A549 (cell line): ENCODE results near the gene DERA. TPM values are rescaled to one million over a fixed set of nuclear protein-coding genes. Genes with fewer than 3 reads are reported as not detected.

Source experiments
- ATAC-seq, 2 experiments: fragments of 200-7000 bp in 1 of 2; fragments of >200 bp in 1 of 2; cut with Nextera tagmentation in 1 of 2; cut with Tn5 transposase in 1 of 2; 3 replicates each; pipeline versions ENCODE4 v1.8.0 to v1.9.1; 2018 to 2020; ENCODE audit warnings: mild to moderate bottlenecking in 1 of 2, moderate library complexity in 1 of 2
- CTCF ChIA-PET: fragments of 300-600 bp; sonication (Branson Sonifier 250); formaldehyde crosslinking; extraction: SDS; loops from one replicate; lab custom pipeline; 2021; ENCODE audit warnings: antibody characterized with exemption, inconsistent platforms; lab: Yijun Ruan, JAX
- POLR2A ChIA-PET: fragments of 350-600 bp; formaldehyde crosslinking; extraction: SDS; loops from one replicate; lab custom pipeline; 2021; ENCODE audit warnings: antibody characterized with exemption, inconsistent platforms; lab: Yijun Ruan, JAX
- DNase-seq, 2 experiments: peaks; one replicate each; pipeline versions ENCODE4 v3.0.0 to v3.0.0-alpha.2; 2011 to 2016; ENCODE audit warnings: low read depth in 1 of 2, low spot score in 1 of 2
- FAIRE-seq: peaks from 2 replicates; lab custom pipeline; 2011; peaks lifted over from hg19 to GRCh38; lab: Jason Lieb, UNC
- H3K27ac ChIP-seq, 2 experiments: fragments of >200 bp; sonication (Bioruptor Twin); formaldehyde crosslinking; 3 replicates each; pipeline ENCODE4 v1.5.1; 2016 to 2017
- H3K4me1 ChIP-seq: fragments of >200 bp; sonication (Bioruptor Twin); formaldehyde crosslinking; 3 replicates; pipeline ENCODE4 v1.6.1; 2016
- H3K4me2 ChIP-seq: fragments of >200 bp; sonication (Bioruptor Twin); formaldehyde crosslinking; 3 replicates; pipeline ENCODE4 v1.6.1; 2016
- H3K4me3 ChIP-seq: fragments of >200 bp; sonication (Bioruptor Twin); formaldehyde crosslinking; 3 replicates; pipeline ENCODE4 v1.5.1; 2016
- H3K9me3 ChIP-seq: fragments of >200 bp; sonication (Bioruptor Twin); formaldehyde crosslinking; 3 replicates; pipeline ENCODE4 v1.6.1; 2016
- BHLHE40 ChIP-seq: IDR thresholded peaks from 2 replicates; pipeline ENCODE4 v1.6.1; 2012; ENCODE audit warnings: low read depth, low read length, inconsistent platforms
- CBX2 ChIP-seq: fragments of 200-600 bp; sonication (generic); IDR thresholded peaks from 2 replicates; pipeline ENCODE4 v1.6.1; 2016; ENCODE audit warnings: low read depth, mild to moderate bottlenecking, borderline replicate concordance
- CEBPB ChIP-seq, 2 experiments: fragments of >200 bp in 1 of 2; sonication (Bioruptor Twin) in 1 of 2; formaldehyde crosslinking in 1 of 2; IDR thresholded peaks; 2 replicates each; pipeline ENCODE4 v1.6.1; 2012 to 2016
- CHD2 ChIP-seq: fragments of 150-350 bp; IDR thresholded peaks from 2 replicates; pipeline ENCODE4 v1.6.1; 2014; ENCODE audit warnings: low read length; ENCODE audit not compliant: partially characterized antibody
- CHD4 ChIP-seq: fragments of 200-600 bp; sonication (generic); IDR thresholded peaks from 2 replicates; pipeline ENCODE4 v1.6.1; 2016; ENCODE audit warnings: antibody characterized with exemption, mild to moderate bottlenecking, borderline replicate concordance
- E2F6 ChIP-seq: IDR thresholded peaks from 2 replicates; pipeline ENCODE4 v1.6.1; 2012; ENCODE audit warnings: low read depth, borderline replicate concordance
- EHMT2 ChIP-seq: fragments of 200-600 bp; sonication (generic); IDR thresholded peaks from 2 replicates; pipeline ENCODE4 v1.6.1; 2016; ENCODE audit warnings: antibody characterized with exemption, low read depth, mild to moderate bottlenecking, moderate library complexity
- HEYL ChIP-seq: fragments of 250-450 bp; sonication (Bioruptor Pico); IDR thresholded peaks from 2 replicates; pipeline ENCODE4 v1.8.0; 2021; ENCODE audit warnings: mild to moderate bottlenecking, moderate library complexity
- HOXB13 ChIP-seq: fragments of 250-450 bp; sonication (Bioruptor Pico); IDR thresholded peaks from 2 replicates; pipeline ENCODE4 v1.5.0; 2020; ENCODE audit warnings: low read depth, mild to moderate bottlenecking, moderate library complexity
- JUN ChIP-seq, 2 experiments: fragments of >200 bp; sonication (Bioruptor Twin); formaldehyde crosslinking; IDR thresholded peaks; 2 replicates in 1 of 2; 3 replicates in 1 of 2; pipeline ENCODE4 v1.6.1; 2016 to 2017
- JUNB ChIP-seq: fragments of >200 bp; sonication (Bioruptor Twin); formaldehyde crosslinking; IDR thresholded peaks from 2 replicates; pipeline ENCODE4 v1.6.1; 2016
- MAZ ChIP-seq: fragments of 150-350 bp; IDR thresholded peaks from 2 replicates; pipeline ENCODE4 v1.6.1; 2014; ENCODE audit warnings: antibody characterized with exemption, low read depth, low read length, borderline replicate concordance
- MYC ChIP-seq: IDR thresholded peaks from 2 replicates; pipeline ENCODE4 v1.6.1; 2012; ENCODE audit warnings: mild to moderate bottlenecking, inconsistent platforms, low read length, improper control_type of control experiment, borderline replicate concordance
- NFE2L2 ChIP-seq: fragments of 150-350 bp; conservative IDR thresholded peaks from 2 replicates; pipeline ENCODE4 v1.6.1; 2014; ENCODE audit warnings: low read length
- RAD21 ChIP-seq, 2 experiments: fragments of >200 bp in 1 of 2; sonication (Bioruptor Twin) in 1 of 2; formaldehyde crosslinking in 1 of 2; IDR thresholded peaks in 1 of 2; conservative IDR thresholded peaks in 1 of 2; 2 replicates in 1 of 2; 3 replicates in 1 of 2; pipeline ENCODE4 v1.6.1; 2012 to 2018; ENCODE audit warnings: inconsistent platforms in 1 of 2
- RFX5 ChIP-seq: fragments of 450-650 bp; IDR thresholded peaks from 2 replicates; pipeline ENCODE4 v1.7.1; 2014; ENCODE audit warnings: antibody characterized with exemption, mild to moderate bottlenecking, moderate library complexity
- RNF2 ChIP-seq: fragments of 200-600 bp; sonication (generic); IDR thresholded peaks from 2 replicates; pipeline ENCODE4 v1.6.1; 2016; ENCODE audit warnings: low read depth, mild to moderate bottlenecking, antibody characterized with exemption, moderate library complexity, borderline replicate concordance
- SMC3 ChIP-seq: fragments of >200 bp; sonication (Bioruptor Twin); formaldehyde crosslinking; IDR thresholded peaks from 3 replicates; pipeline ENCODE4 v1.6.1; 2018; ENCODE audit warnings: inconsistent platforms
- SREBF2 ChIP-seq: fragments of 450-650 bp; IDR thresholded peaks from 2 replicates; pipeline ENCODE4 v1.6.1; 2014; ENCODE audit warnings: mild to moderate bottlenecking, moderate library complexity
- TFCP2L1 ChIP-seq: fragments of 250-450 bp; sonication (Bioruptor Pico); IDR thresholded peaks from 2 replicates; pipeline ENCODE4 v1.5.0; 2021; ENCODE audit warnings: mild to moderate bottlenecking
- TP53 ChIP-seq: fragments of 250-450 bp; sonication (Bioruptor Pico); IDR thresholded peaks from 2 replicates; pipeline ENCODE4 v1.5.0; 2021; ENCODE audit warnings: mild to moderate bottlenecking, moderate library complexity
- WGBS: methylation state at CpG from one replicate; pipeline ENCODE4 v1.1.6; 2017; ENCODE audit errors: missing lambda C conversion rate; 5-methylcytosine and 5-hydroxymethylcytosine counted together
- polyA plus RNA-seq, 4 experiments: library from polyadenylated mRNA; depleted of rRNA in 3 of 4; stranded (reverse); fragments of >200 nt; fragmentation: RNase III in 1 of 4; extraction: RNeasy Plus Mini Kit Qiagen cat#74134 plus additional on column Dnase treatment in 1 of 4; gene quantifications; 2 replicates in 3 of 4; 3 replicates in 1 of 4; pipeline ENCODE4 v1.2.3, GENCODE V29; 2011 to 2017
- TF ChIP-seq, protein P1 (sequence below): fragments of >200 bp; sonication (Bioruptor Twin); formaldehyde crosslinking; IDR thresholded peaks from 2 replicates; pipeline ENCODE4 v1.6.1; 2016
- TF ChIP-seq, protein P2 (sequence below): fragments of 250-450 bp; sonication (Bioruptor Pico); IDR thresholded peaks from 2 replicates; pipeline ENCODE4 v1.5.0; 2020; ENCODE audit warnings: low read depth, mild to moderate bottlenecking, moderate library complexity
- TF ChIP-seq, protein P3 (sequence below): fragments of 450-650 bp; IDR thresholded peaks from 2 replicates; pipeline ENCODE4 v1.6.1; 2014; ENCODE audit warnings: antibody characterized with exemption

DERA gene
- polyA plus RNA-seq, 2 of the 4 experiments (the other 2 are of a cell fraction): 45.2 to 65.0 TPM

GRCh38 chr12:15982071-15982470 lies 70.9 kb downstream of the DERA start:
- no peak for ATAC-seq
- no peaks in the 10 kb centered on the region for H3K9me3 ChIP-seq
- no peak overlapping the region for H3K27ac ChIP-seq
- no peak overlapping the region for H3K4me2 ChIP-seq
- H3K4me3 ChIP-seq: no peak overlapping the region
- ChIA-PET CTCF (interaction anchor here (0.6 to 1.7 kb wide), 7 partner anchors 10 to 118 kb away, joined by 3 to 7 read pairs (median 3); no protein-coding TSS in a partner anchor), POLR2A (no interaction called here)
- no peak for TF ChIP-seq HOXB13 (CRISPR knock-in tag)
- no peak for TF ChIP-seq SMC3
- TF ChIP-seq NFE2L2: no peak
- TF ChIP-seq CHD4: no peak
- TF ChIP-seq EHMT2: no peak
- TF ChIP-seq MAZ: no peak
- no peak for TF ChIP-seq CBX2
- no peak for TF ChIP-seq JUN (IDR thresholded peaks at IDR 0.05)
- TF ChIP-seq TFCP2L1 (CRISPR knock-in tag): no peak
- TF ChIP-seq, protein P1, sequence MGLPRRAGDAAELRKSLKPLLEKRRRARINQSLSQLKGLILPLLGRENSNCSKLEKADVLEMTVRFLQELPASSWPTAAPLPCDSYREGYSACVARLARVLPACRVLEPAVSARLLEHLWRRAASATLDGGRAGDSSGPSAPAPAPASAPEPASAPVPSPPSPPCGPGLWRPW: no peak
- no peak for DNase-seq
- no peak for FAIRE-seq
- 90% methylated on average over 5 of the region's 5 CpGs for WGBS
- H3K4me1 ChIP-seq: peaks cover 16% of the 10 kb centered on the region; the same call in 1 of the 3 replicates

- no peak overlapping the region for H3K4me2 ChIP-seq
- peak; percentile 39 for FAIRE-seq
- H3K27ac ChIP-seq: no peak overlapping the region
- WGBS: 56% methylated on average over 3 of the region's 3 CpGs
- TF ChIP-seq RAD21 (conservative IDR thresholded peaks at IDR 0.05 in 1 of 2, IDR thresholded peaks at IDR 0.05 in 1 of 2): peak; percentile 45 to 60; a peak in 4 of 5 replicates
- no peak for TF ChIP-seq SMC3
- TF ChIP-seq CHD2: no peak
- TF ChIP-seq, protein P2, sequence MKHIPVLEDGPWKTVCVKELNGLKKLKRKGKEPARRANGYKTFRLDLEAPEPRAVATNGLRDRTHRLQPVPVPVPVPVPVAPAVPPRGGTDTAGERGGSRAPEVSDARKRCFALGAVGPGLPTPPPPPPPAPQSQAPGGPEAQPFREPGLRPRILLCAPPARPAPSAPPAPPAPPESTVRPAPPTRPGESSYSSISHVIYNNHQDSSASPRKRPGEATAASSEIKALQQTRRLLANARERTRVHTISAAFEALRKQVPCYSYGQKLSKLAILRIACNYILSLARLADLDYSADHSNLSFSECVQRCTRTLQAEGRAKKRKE (CRISPR knock-in tag): no peak
- TF ChIP-seq, all 56 proteins: peak for 1
- Histone ChIP-seq H3K4me1 (peaks cover 16% of the 10 kb centered on the region; the same call in 1 of the 3 replicates), H3K9me3 (no peaks in the 10 kb centered on the region), H3K4me3 (no peak overlapping the region)
- CTCF ChIA-PET: interaction anchor here (0.6 to 1.7 kb wide), 7 partner anchors 9 to 119 kb away, joined by 3 to 7 read pairs (median 3); no protein-coding TSS in a partner anchor
- POLR2A ChIA-PET: no interaction called here
- ATAC-seq: peak in 1 of 2 experiments; percentile 62; a peak in 2 of 6 replicates
- peak; percentile 15 to 18 for DNase-seq
Observed at GRCh38 chr12:15982471-15982870, 71.3 kb downstream of the DERA start.

DNA sequence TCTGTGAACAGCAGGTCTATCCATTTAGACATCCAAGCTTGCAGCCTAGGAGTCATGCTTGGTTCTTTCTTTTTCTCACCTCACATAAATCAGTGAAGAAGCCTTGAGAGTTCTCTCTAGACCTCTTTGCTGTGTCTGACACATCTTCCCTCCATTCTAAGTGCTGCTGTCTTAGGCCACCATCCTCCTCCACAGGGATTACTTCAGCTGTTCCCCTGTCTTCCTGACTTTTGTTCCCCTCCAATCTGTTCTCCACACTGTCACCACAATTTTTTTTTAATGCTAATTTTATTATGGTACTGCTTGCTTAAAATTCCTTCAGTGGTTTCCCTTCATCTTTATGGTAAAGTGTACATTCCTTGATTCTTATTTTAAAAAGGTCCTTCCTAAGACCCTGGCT lies 71.8 kb downstream of the DERA start:
- no peak overlapping the region for H3K4me2 ChIP-seq
- no peak overlapping the region for H3K27ac ChIP-seq
- DNase-seq: no peak
- no peak for ATAC-seq
- CTCF ChIA-PET: interaction anchor here (1.3 to 1.6 kb wide), 3 partner anchors 9 to 53 kb away, joined by 3 to 7 read pairs (median 3); no protein-coding TSS in a partner anchor
- peaks cover 16% of the 10 kb centered on the region; the same call in 1 of the 3 replicates for H3K4me1 ChIP-seq
- no peak overlapping the region for H3K4me3 ChIP-seq
- TF ChIP-seq CBX2: no peak
- no peak for TF ChIP-seq CEBPB (IDR thresholded peaks at IDR 0.05)
- no peak for TF ChIP-seq HEYL
- no peak for TF ChIP-seq CHD2
- no peak for TF ChIP-seq CHD4
- TF ChIP-seq JUNB: no peak
- no peak for TF ChIP-seq SREBF2
- TF ChIP-seq, protein P2 (CRISPR knock-in tag): no peak
- no peak for TF ChIP-seq TP53 (CRISPR knock-in tag)
- no peak for TF ChIP-seq MYC
- no peak for TF ChIP-seq BHLHE40
- no peak for TF ChIP-seq SMC3
- no peak for TF ChIP-seq E2F6
- no peak for TF ChIP-seq RNF2
- no peak for TF ChIP-seq RFX5
- TF ChIP-seq, protein P3, sequence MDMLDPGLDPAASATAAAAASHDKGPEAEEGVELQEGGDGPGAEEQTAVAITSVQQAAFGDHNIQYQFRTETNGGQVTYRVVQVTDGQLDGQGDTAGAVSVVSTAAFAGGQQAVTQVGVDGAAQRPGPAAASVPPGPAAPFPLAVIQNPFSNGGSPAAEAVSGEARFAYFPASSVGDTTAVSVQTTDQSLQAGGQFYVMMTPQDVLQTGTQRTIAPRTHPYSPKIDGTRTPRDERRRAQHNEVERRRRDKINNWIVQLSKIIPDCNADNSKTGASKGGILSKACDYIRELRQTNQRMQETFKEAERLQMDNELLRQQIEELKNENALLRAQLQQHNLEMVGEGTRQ: no peak
- H3K9me3 ChIP-seq: no peaks in the 10 kb centered on the region
- POLR2A ChIA-PET: no interaction called here
- no peak for FAIRE-seq
